Activated T-helper 17 cell treated with anti-CD3 and anti-CD28 coated beads, Interleukin-2, amount 50 U/mL, for 72 hours (primary cell): ENCODE measurements around the gene TOPORS. TPM values are rescaled to one million over a fixed set of nuclear protein-coding genes. Genes with fewer than 3 reads are reported as not detected.

ENCODE experiments used
- ATAC-seq: fragments of 150-1000 bp; cut with Tn5 transposase; replicated peaks from 2 replicates; pipeline ENCODE4 v1.10.0; 2021; ENCODE audit warnings: mild to moderate bottlenecking, moderate library complexity
- H3K27ac Mint-ChIP-seq: one replicate; pipeline ENCODE4 v1.8.0; 2022; ENCODE audit warnings: mixed read lengths
- H3K27me3 Mint-ChIP-seq: one replicate; pipeline ENCODE4 v1.8.0; 2022; ENCODE audit warnings: mixed read lengths
- H3K36me3 Mint-ChIP-seq: one replicate; pipeline ENCODE4 v1.8.0; 2022; ENCODE audit warnings: low read depth, mild to moderate bottlenecking, mixed read lengths
- H3K4me1 Mint-ChIP-seq: one replicate; pipeline ENCODE4 v1.8.0; 2022; ENCODE audit warnings: mixed read lengths
- H3K4me3 Mint-ChIP-seq: one replicate; pipeline ENCODE4 v1.8.0; 2022; ENCODE audit warnings: mild to moderate bottlenecking, mixed read lengths
- H3K9me3 Mint-ChIP-seq: one replicate; pipeline ENCODE4 v1.8.0; 2022; ENCODE audit warnings: mixed read lengths
- total RNA-seq, 2 donors: library from RNA; stranded (reverse); gene quantifications; one replicate each; pipeline ENCODE4 v1.2.3, GENCODE V29; 2022

The TOPORS gene
- total RNA-seq, 2 donors from 2014 or later, result 12.9 to 16.4 TPM

- Mint-ChIP-seq H3K9me3 (no peaks in the 10 kb centered on the region), H3K36me3 (peaks cover 32% of the 10 kb centered on the region), H3K4me1 (no peaks in the 10 kb centered on the region), H3K4me3 (no peak overlapping the region), H3K27ac (no peak overlapping the region), H3K27me3 (no peaks in the 10 kb centered on the region)
- ATAC-seq, result no peak
These were observed 49.9 kb downstream of the TOPORS start for GRCh38 chr9:32502464-32502863.

GRCh38 chr9:32501868-32502267 is 50.5 kb downstream of the TOPORS start:
- Mint-ChIP-seq H3K36me3 (peaks cover 33% of the 10 kb centered on the region), H3K9me3 (no peaks in the 10 kb centered on the region), H3K4me1 (no peaks in the 10 kb centered on the region), H3K4me3 (no peak overlapping the region), H3K27me3 (no peaks in the 10 kb centered on the region), H3K27ac (no peak overlapping the region)
- no peak for ATAC-seq

- no peak overlapping the region for H3K27ac Mint-ChIP-seq
- H3K36me3 Mint-ChIP-seq, result peaks cover 44% of the 10 kb centered on the region
- H3K27me3 Mint-ChIP-seq, result no peaks in the 10 kb centered on the region
- H3K4me3 Mint-ChIP-seq, result no peak overlapping the region
- no peak for ATAC-seq
- no peaks in the 10 kb centered on the region for H3K4me1 Mint-ChIP-seq
- no peaks in the 10 kb centered on the region for H3K9me3 Mint-ChIP-seq
These were observed 51.6 kb downstream of the TOPORS start for GRCh38 chr9:32500768-32501167.

- Mint-ChIP-seq H3K36me3 (peaks cover 65% of the 10 kb centered on the region), H3K4me1 (no peaks in the 10 kb centered on the region), H3K27me3 (no peaks in the 10 kb centered on the region), H3K4me3 (no peak overlapping the region), H3K27ac (no peak overlapping the region), H3K9me3 (no peaks in the 10 kb centered on the region)
- ATAC-seq, result no peak
These were observed 54.5 kb downstream of the TOPORS start for GRCh38 chr9:32497921-32498320.

- H3K4me1 Mint-ChIP-seq, result no peaks in the 10 kb centered on the region
- no peaks in the 10 kb centered on the region for H3K9me3 Mint-ChIP-seq
- no peaks in the 10 kb centered on the region for H3K27me3 Mint-ChIP-seq
- H3K4me3 Mint-ChIP-seq, result no peak overlapping the region
- no peak overlapping the region for H3K27ac Mint-ChIP-seq
- no peak for ATAC-seq
- H3K36me3 Mint-ChIP-seq, result peaks cover 90% of the 10 kb centered on the region
These were observed 61.8 kb downstream of the TOPORS start for GRCh38 chr9:32490601-32491000.

Other genes with a start within 250 kb of the TOPORS start
- 10 to 100 TPM in 1 of 2 donors, 1 to 10 TPM in 1; 9.4 to 11.8 TPM for gene ACO1, start 167.9 kb downstream of the TOPORS start, total RNA-seq
- gene RIGI, start 26.4 kb downstream of the TOPORS start, total RNA-seq, result 1 to 10 TPM; 4.8 to 6.8 TPM
- gene SMIM27, start 259 bp downstream of the TOPORS start, total RNA-seq, result 10 to 100 TPM; 10.5 to 11.8 TPM
- gene NDUFB6, start 20.6 kb upstream of the TOPORS start, total RNA-seq, result 10 to 100 TPM; 39.7 to 50.5 TPM
- gene TAF1L, start 83.1 kb upstream of the TOPORS start, total RNA-seq, result under 1 TPM in 1 of 2 donors, not detected in 1; 0.06 TPM
- gene TMEM215, start 231.0 kb upstream of the TOPORS start, total RNA-seq, result not detected